Suprapubic skin (tissue), 4 donors: ENCODE measurements around the gene CFL1.

Experiments used
- POLR2A ChIP-seq, 2 donors: fragments of 450-650 bp; IDR thresholded peaks; one replicate each; pipeline ENCODE4 v1.6.1; 2017; ENCODE audit warnings: antibody characterized with exemption in 2 of 2, mild to moderate bottlenecking in 2 of 2, moderate library complexity in 2 of 2
- POLR2AphosphoS5 ChIP-seq, 3 donors: sonication (generic); formaldehyde crosslinking; IDR thresholded peaks; one replicate each; pipeline ENCODE4 v1.6.1; 2017; ENCODE audit warnings: antibody characterized with exemption in 3 of 3
- TF ChIP-seq, protein P1 (sequence below), 2 donors: fragments of 200-600 bp in 1 of 2; fragments of 450-650 bp in 1 of 2; sonication (generic) in 1 of 2; IDR thresholded peaks; one replicate each; pipeline ENCODE4 v1.5.1; 2016 to 2019; ENCODE audit warnings: antibody characterized with exemption in 2 of 2, mild to moderate bottlenecking in 1 of 2, moderate library complexity in 1 of 2

DNA sequence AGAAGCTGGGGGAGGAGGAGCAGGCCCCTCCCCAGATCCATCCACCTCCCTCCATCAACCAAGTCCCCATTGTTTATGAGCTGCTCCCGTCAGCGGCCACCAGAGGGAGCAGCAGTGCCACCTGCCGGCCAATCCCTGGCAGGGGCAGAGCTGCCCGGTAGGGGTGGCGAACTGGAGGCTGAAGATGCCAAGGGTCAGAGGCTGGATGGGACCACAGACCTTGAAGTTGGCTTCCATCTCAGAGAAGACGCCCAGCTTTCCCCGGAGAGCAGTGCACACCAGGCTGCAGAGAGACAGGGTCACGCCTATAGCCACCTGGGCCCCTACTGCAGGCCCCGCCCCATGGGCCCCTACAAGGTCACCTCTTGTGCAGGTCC lies 26.7 kb upstream of the CFL1 start:
- TF ChIP-seq, protein P1, sequence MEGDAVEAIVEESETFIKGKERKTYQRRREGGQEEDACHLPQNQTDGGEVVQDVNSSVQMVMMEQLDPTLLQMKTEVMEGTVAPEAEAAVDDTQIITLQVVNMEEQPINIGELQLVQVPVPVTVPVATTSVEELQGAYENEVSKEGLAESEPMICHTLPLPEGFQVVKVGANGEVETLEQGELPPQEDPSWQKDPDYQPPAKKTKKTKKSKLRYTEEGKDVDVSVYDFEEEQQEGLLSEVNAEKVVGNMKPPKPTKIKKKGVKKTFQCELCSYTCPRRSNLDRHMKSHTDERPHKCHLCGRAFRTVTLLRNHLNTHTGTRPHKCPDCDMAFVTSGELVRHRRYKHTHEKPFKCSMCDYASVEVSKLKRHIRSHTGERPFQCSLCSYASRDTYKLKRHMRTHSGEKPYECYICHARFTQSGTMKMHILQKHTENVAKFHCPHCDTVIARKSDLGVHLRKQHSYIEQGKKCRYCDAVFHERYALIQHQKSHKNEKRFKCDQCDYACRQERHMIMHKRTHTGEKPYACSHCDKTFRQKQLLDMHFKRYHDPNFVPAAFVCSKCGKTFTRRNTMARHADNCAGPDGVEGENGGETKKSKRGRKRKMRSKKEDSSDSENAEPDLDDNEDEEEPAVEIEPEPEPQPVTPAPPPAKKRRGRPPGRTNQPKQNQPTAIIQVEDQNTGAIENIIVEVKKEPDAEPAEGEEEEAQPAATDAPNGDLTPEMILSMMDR (IDR thresholded peaks at IDR 0.05) = peak; percentile 98
- TF ChIP-seq POLR2A (IDR thresholded peaks at IDR 0.05) (no peak), POLR2AphosphoS5 (IDR thresholded peaks at IDR 0.05) (peak in 1 of 3 donors; percentile 76)
